SK-N-SH (cell line): ENCODE data around the gene CCDC116. TPM values are rescaled to one million over a fixed set of nuclear protein-coding genes. Genes with fewer than 3 reads are reported as not detected.

Experiments used
- CTCF ChIA-PET: fragments of 300-600, 350-600 bp; formaldehyde crosslinking; extraction: SDS; loops from one replicate; lab custom pipeline; 2021; lab: Yijun Ruan, JAX
- POLR2A ChIA-PET: fragments of 350-600 bp; sonication (Branson Sonifier 250); formaldehyde crosslinking; extraction: SDS; loops from one replicate; lab custom pipeline; 2020; ENCODE audit warnings: antibody characterized with exemption, inconsistent platforms; lab: Yijun Ruan, JAX
- DNase-seq: peaks from one replicate; pipeline ENCODE4 v3.0.0; 2012
- H2AFZ ChIP-seq: fragments of 200-600 bp; sonication (generic); 2 replicates; pipeline ENCODE4 v1.8.1; 2016; ENCODE audit warnings: antibody characterized with exemption, mild to moderate bottlenecking, low read depth
- H3F3A ChIP-seq: fragments of 200-600 bp; sonication (generic); replicated peaks from 2 replicates; pipeline ENCODE3; 2016; ENCODE audit warnings: antibody characterized with exemption, mild to moderate bottlenecking; ENCODE audit not compliant: insufficient read depth
- H3K27ac ChIP-seq, 2 experiments: fragments of 200-500 bp in 1 of 2; fragments of 200-600 bp in 1 of 2; sonication (Bioruptor generic) in 1 of 2; sonication (generic), shearing (Covaris generic) in 1 of 2; 2 replicates each; pipeline versions ENCODE4 v1.5.1 to v1.6.1; 2014 to 2016; ENCODE audit warnings: low read depth in 2 of 2, inconsistent platforms in 1 of 2, low read length in 1 of 2, mild to moderate bottlenecking in 1 of 2, mixed read lengths in 1 of 2
- H3K27me3 ChIP-seq: fragments of 200-600 bp; sonication (generic), shearing (Covaris generic); 2 replicates; pipeline ENCODE4 v1.6.1; 2016; ENCODE audit warnings: mixed run types; ENCODE audit not compliant: insufficient read depth
- H3K36me3 ChIP-seq, 2 experiments: fragments of 200-500 bp in 1 of 2; fragments of 200-600 bp in 1 of 2; sonication (Bioruptor generic) in 1 of 2; sonication (generic) in 1 of 2; replicated peaks in 1 of 2; 2 replicates each; pipeline versions ENCODE3 to v1.5.1; 2014 to 2016; ENCODE audit warnings: low read length in 1 of 2, mild to moderate bottlenecking in 1 of 2; ENCODE audit not compliant: insufficient read depth in 2 of 2, control insufficient read depth in 1 of 2
- H3K4me1 ChIP-seq, 2 experiments: fragments of 200-500 bp in 1 of 2; fragments of 200-600 bp in 1 of 2; sonication (Bioruptor generic) in 1 of 2; sonication (generic), shearing (Covaris generic) in 1 of 2; 2 replicates each; pipeline versions ENCODE4 v1.5.1 to v1.6.1; 2014 to 2016; ENCODE audit warnings: low read depth in 1 of 2, low read length in 1 of 2, mixed run types in 1 of 2; ENCODE audit not compliant: insufficient read depth in 2 of 2, control insufficient read depth in 1 of 2
- H3K4me2 ChIP-seq: fragments of 200-600 bp; sonication (generic), shearing (Covaris generic); 2 replicates; pipeline ENCODE4 v1.6.1; 2017; ENCODE audit warnings: mixed run types
- H3K4me3 ChIP-seq, 2 experiments: fragments of 200-500 bp in 1 of 2; fragments of 200-600 bp in 1 of 2; sonication (Bioruptor generic) in 1 of 2; sonication (generic), shearing (Covaris generic) in 1 of 2; 2 replicates each; pipeline versions ENCODE4 v1.5.1 to v1.8.1; 2014 to 2016; ENCODE audit warnings: low read depth in 2 of 2, inconsistent platforms in 1 of 2, low read length in 1 of 2, mild to moderate bottlenecking in 1 of 2, mixed read lengths in 1 of 2, moderate library complexity in 1 of 2
- H3K79me2 ChIP-seq: fragments of 200-600 bp; sonication (generic); 2 replicates; pipeline ENCODE4 v1.8.1; 2017; ENCODE audit warnings: mild to moderate bottlenecking; ENCODE audit not compliant: insufficient read depth
- H3K9ac ChIP-seq: fragments of 200-600 bp; sonication (generic); 2 replicates; pipeline ENCODE4 v1.6.1; 2017; ENCODE audit warnings: mixed run types
- H3K9me2 ChIP-seq: fragments of 200-600 bp; sonication (generic); 2 replicates; pipeline ENCODE4 v1.6.1; 2017; ENCODE audit warnings: mixed run types
- H3K9me3 ChIP-seq: fragments of 200-600 bp; sonication (generic); 2 replicates; pipeline ENCODE4 v1.6.1; 2017; ENCODE audit warnings: mixed run types, mild to moderate bottlenecking, moderate library complexity
- H4K20me1 ChIP-seq: fragments of 200-600 bp; sonication (generic); 2 replicates; pipeline ENCODE4 v1.6.1; 2017; ENCODE audit warnings: mild to moderate bottlenecking, mixed run types; ENCODE audit not compliant: insufficient read depth
- CTCF ChIP-seq: fragments of 200-600 bp; sonication (generic); IDR thresholded peaks from 2 replicates; pipeline ENCODE4 v1.6.1; 2017; ENCODE audit warnings: antibody characterized with exemption, mild to moderate bottlenecking, moderate library complexity
- ELF1 ChIP-seq: IDR thresholded peaks from 2 replicates; pipeline ENCODE4 v1.4.0; 2012
- GABPA ChIP-seq: IDR thresholded peaks from 2 replicates; pipeline ENCODE4 v1.4.0; 2012; ENCODE audit warnings: low read depth, mild to moderate bottlenecking
- JUND ChIP-seq: IDR thresholded peaks from 2 replicates; pipeline ENCODE4 v1.4.0; 2012
- NFIC ChIP-seq: IDR thresholded peaks from 2 replicates; pipeline ENCODE4 v1.4.0; 2012; ENCODE audit warnings: borderline replicate concordance
- PBX3 ChIP-seq: IDR thresholded peaks from 2 replicates; pipeline ENCODE4; 2012
- REST ChIP-seq: IDR thresholded peaks from 2 replicates; pipeline ENCODE4 v1.6.1; 2012; ENCODE audit warnings: mild to moderate bottlenecking, low read depth, low read length, moderate library complexity
- SIN3A ChIP-seq: IDR thresholded peaks from 2 replicates; pipeline ENCODE4 v1.6.1; 2012; ENCODE audit warnings: low read depth, mild to moderate bottlenecking, low read length, moderate library complexity, borderline replicate concordance
- USF1 ChIP-seq: IDR thresholded peaks from 2 replicates; pipeline ENCODE4 v1.4.0; 2012; ENCODE audit warnings: low read depth, borderline replicate concordance
- YY1 ChIP-seq: IDR thresholded peaks from 2 replicates; pipeline ENCODE4 v1.4.0; 2012; ENCODE audit warnings: low read depth, mild to moderate bottlenecking
- WGBS: methylation state at CpG from one replicate; pipeline ENCODE4 v1.1.6; 2017; ENCODE audit warnings: low lambda C conversion rate; 5-methylcytosine and 5-hydroxymethylcytosine counted together
- polyA plus RNA-seq, 3 experiments: library from polyadenylated mRNA; depleted of rRNA; stranded (reverse); fragments of >200 nt; gene quantifications; 2 replicates each; pipeline ENCODE4 v1.2.3, GENCODE V29; 2012

The CCDC116 gene
- polyA plus RNA-seq, 1 of the 3 experiments (the other 2 are of a cell fraction), result 0.28 TPM

- no peak for DNase-seq
- TF ChIP-seq SIN3A (no peak), ELF1 (no peak), REST (no peak), NFIC (no peak), USF1 (no peak), GABPA (no peak), JUND (no peak), PBX3 (no peak), YY1 (no peak), CTCF (no peak)
- no peak overlapping the region for H3K4me3 ChIP-seq
- H3K9me3 ChIP-seq, result no peaks in the 10 kb centered on the region
- no peak overlapping the region for H2AFZ ChIP-seq
- H3K79me2 ChIP-seq, result no peaks in the 10 kb centered on the region
- H3K36me3 ChIP-seq, result no peaks in the 10 kb centered on the region
- H3K4me2 ChIP-seq, result no peak overlapping the region
- no peak overlapping the region for H3K9ac ChIP-seq
- WGBS, result 57% methylated on average over 9 of the region's 15 CpGs
- CTCF ChIA-PET, result interaction anchor here (1.2 to 8.3 kb wide), 4 partner anchors 9 to 13 kb away, joined by 3 to 145 read pairs (median 10); partner anchors contain the start of genes CCDC116 and YDJC
- peaks cover 0 to 2% of the 10 kb centered on the region in 2 experiments; a peak in 1 of 4 replicates for H3K4me1 ChIP-seq
- H3K27ac ChIP-seq, result no peak overlapping the region
- H3K27me3 ChIP-seq, result no peaks in the 10 kb centered on the region
- H3K9me2 ChIP-seq, result no peaks in the 10 kb centered on the region
- peaks cover 5% of the 10 kb centered on the region for H3F3A ChIP-seq
- POLR2A ChIA-PET, result no interaction called here
- H4K20me1 ChIP-seq, result no peaks in the 10 kb centered on the region
Measured at GRCh38 chr22:21635771-21636510, 3.4 kb downstream of the CCDC116 start.
